HG03196 (cell line): ENCODE results near the gene RPSA.
"Not testable (repeated sequence)": the region's sequence is repeated elsewhere in the genome, so short reads cannot be mapped to it uniquely, and the experiment has no call there.

Experiments used
- ATAC-seq: cut with Tn5 transposase; IDR thresholded peaks from one replicate; pipeline ENCODE4 v1.9.1; 2021; ENCODE audit not compliant: unreplicated experiment

The RPSA gene

GRCh38 chr3:39388741-39389248 lies 17.7 kb upstream of the RPSA start:
- ATAC-seq: peak; percentile 78

- ATAC-seq: no peak
Observed at GRCh38 chr3:39390181-39390580, 16.3 kb upstream of the RPSA start.

GRCh38 chr3:39396690-39397089 lies 9.8 kb upstream of the RPSA start:
- no peak for ATAC-seq

GRCh38 chr3:39398700-39399099 lies 7.8 kb upstream of the RPSA start:
- ATAC-seq: no peak

GRCh38 chr3:39401983-39402382 lies 4.5 kb upstream of the RPSA start:
- ATAC-seq: no peak

GRCh38 chr3:39404943-39405686 lies 1.4 kb upstream of the RPSA start:
- no peak for ATAC-seq

GRCh38 chr3:39405687-39406367 lies 693 bp upstream of the RPSA start:
- no peak for ATAC-seq

- no peak for ATAC-seq
Observed at GRCh38 chr3:39407259-39407629, 724 bp downstream of the RPSA start.

- no peak for ATAC-seq
Observed at GRCh38 chr3:39407773-39408492, 1.4 kb downstream of the RPSA start.

GRCh38 chr3:39408493-39409372 lies 2.2 kb downstream of the RPSA start:
- no peak for ATAC-seq

- ATAC-seq: no peak
Observed at GRCh38 chr3:39409514-39410136, 3.1 kb downstream of the RPSA start.

- ATAC-seq: no peak
Observed at GRCh38 chr3:39410893-39411292, 4.4 kb downstream of the RPSA start.

- no peak for ATAC-seq
Observed at GRCh38 chr3:39412668-39413260, 6.2 kb downstream of the RPSA start.

GRCh38 chr3:39413691-39414420 lies 7.3 kb downstream of the RPSA start:
- no peak for ATAC-seq

GRCh38 chr3:39414421-39414907 lies 7.9 kb downstream of the RPSA start:
- ATAC-seq: no peak

- ATAC-seq: not testable (repeated sequence)
Observed at GRCh38 chr3:39415302-39415701, 8.8 kb downstream of the RPSA start.

- ATAC-seq: no peak
Observed at GRCh38 chr3:39415983-39416382, 9.5 kb downstream of the RPSA start.

- ATAC-seq: not testable (repeated sequence)
Observed at GRCh38 chr3:39416998-39417397, 10.5 kb downstream of the RPSA start.

GRCh38 chr3:39418556-39419225 lies 12.2 kb downstream of the RPSA start:
- not testable (repeated sequence) for ATAC-seq
